Panc1 (cell line): ENCODE results near the gene SRRM5.

ENCODE experiments used
- POLR2AphosphoS5 ChIP-seq: IDR thresholded peaks from 2 replicates; pipeline ENCODE4 v1.6.1; 2012; ENCODE audit warnings: mild to moderate bottlenecking, low read depth, low read length, moderate library complexity
- TF ChIP-seq, protein P1 (sequence below): fragments of 450-650 bp; IDR thresholded peaks from 2 replicates; pipeline ENCODE4 v1.5.1; 2017; ENCODE audit warnings: mild to moderate bottlenecking

DNA sequence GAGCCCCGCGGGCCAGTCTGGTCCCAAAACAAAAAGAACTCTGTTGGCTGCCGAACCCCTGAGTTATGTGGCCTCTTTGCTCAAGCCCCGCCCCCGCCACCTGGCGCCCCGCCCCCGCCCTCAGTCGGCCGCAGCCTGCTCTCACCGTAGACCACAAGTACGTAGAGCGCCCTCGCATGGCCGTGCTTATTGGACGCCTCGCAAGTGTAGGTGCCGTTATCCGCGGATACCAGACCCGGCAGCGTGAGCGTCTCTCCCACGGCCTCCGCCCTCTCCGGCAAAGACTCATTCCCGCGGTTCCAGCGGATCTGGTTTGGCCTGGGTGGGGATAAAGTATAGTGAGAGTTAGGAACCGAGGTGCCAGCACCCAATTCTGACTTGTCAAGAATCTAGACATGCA lies 13.0 kb downstream of the SRRM5 start:
- TF ChIP-seq, protein P1, sequence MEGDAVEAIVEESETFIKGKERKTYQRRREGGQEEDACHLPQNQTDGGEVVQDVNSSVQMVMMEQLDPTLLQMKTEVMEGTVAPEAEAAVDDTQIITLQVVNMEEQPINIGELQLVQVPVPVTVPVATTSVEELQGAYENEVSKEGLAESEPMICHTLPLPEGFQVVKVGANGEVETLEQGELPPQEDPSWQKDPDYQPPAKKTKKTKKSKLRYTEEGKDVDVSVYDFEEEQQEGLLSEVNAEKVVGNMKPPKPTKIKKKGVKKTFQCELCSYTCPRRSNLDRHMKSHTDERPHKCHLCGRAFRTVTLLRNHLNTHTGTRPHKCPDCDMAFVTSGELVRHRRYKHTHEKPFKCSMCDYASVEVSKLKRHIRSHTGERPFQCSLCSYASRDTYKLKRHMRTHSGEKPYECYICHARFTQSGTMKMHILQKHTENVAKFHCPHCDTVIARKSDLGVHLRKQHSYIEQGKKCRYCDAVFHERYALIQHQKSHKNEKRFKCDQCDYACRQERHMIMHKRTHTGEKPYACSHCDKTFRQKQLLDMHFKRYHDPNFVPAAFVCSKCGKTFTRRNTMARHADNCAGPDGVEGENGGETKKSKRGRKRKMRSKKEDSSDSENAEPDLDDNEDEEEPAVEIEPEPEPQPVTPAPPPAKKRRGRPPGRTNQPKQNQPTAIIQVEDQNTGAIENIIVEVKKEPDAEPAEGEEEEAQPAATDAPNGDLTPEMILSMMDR = no peak; the same call in 1 of the 2 replicates
- TF ChIP-seq POLR2AphosphoS5 = no peak
